Activated naive CD8-positive, alpha-beta T cell treated with anti-CD3 and anti-CD28 coated beads, Interleukin-2, amount 10 ng/mL, durations not matched to agents 7 days and 5 days (primary cell): ENCODE results near the gene CYTH3. TPM values are rescaled to one million over a fixed set of nuclear protein-coding genes. Genes with fewer than 3 reads are reported as not detected.

ENCODE experiments used
- ATAC-seq: fragments of 150-1000 bp; cut with Tn5 transposase; one replicate; pipeline ENCODE4 v1.10.0; 2021; ENCODE audit warnings: low read depth, moderate library complexity
- POLR2A ChIA-PET: fragments of 350-600 bp; sonication (Branson Sonifier 250); formaldehyde crosslinking; loops from one replicate; lab custom pipeline; 2021; ENCODE audit warnings: antibody characterized with exemption; lab: Charles Lee
- DNase-seq: peaks from one replicate; pipeline ENCODE4 v3.0.0; 2021
- H3K27ac Mint-ChIP-seq: one replicate; pipeline ENCODE4 v1.8.0; 2022; ENCODE audit warnings: mild to moderate bottlenecking, mixed read lengths
- H3K27me3 Mint-ChIP-seq: one replicate; pipeline ENCODE4 v1.8.0; 2022; ENCODE audit warnings: mild to moderate bottlenecking, moderate library complexity, mixed read lengths
- H3K36me3 Mint-ChIP-seq: one replicate; pipeline ENCODE4 v1.8.0; 2021; ENCODE audit warnings: mild to moderate bottlenecking, mixed read lengths
- H3K4me1 Mint-ChIP-seq: one replicate; pipeline ENCODE4 v1.8.0; 2021; ENCODE audit warnings: mixed read lengths
- H3K4me3 Mint-ChIP-seq: one replicate; pipeline ENCODE4 v1.8.0; 2022; ENCODE audit warnings: mild to moderate bottlenecking, moderate library complexity, mixed read lengths
- H3K9me3 Mint-ChIP-seq: one replicate; pipeline ENCODE4 v1.8.0; 2021; ENCODE audit warnings: mixed read lengths
- total RNA-seq, 2 experiments: library from RNA; stranded (reverse); gene quantifications; one replicate each; pipeline ENCODE4 v1.2.3, GENCODE V29; 2021

Gene CYTH3
- total RNA-seq, 2 experiments from 2014 or later: 9.8 to 12.5 TPM

GRCh38 chr7:6274743-6275142 is 2.3 kb upstream of the CYTH3 start:
- Mint-ChIP-seq H3K4me1 (peaks cover 14% of the 10 kb centered on the region), H3K36me3 (no peaks in the 10 kb centered on the region), H3K27ac (no peak overlapping the region), H3K4me3 (no peak overlapping the region), H3K27me3 (peaks cover 39% of the 10 kb centered on the region), H3K9me3 (no peaks in the 10 kb centered on the region)
- DNase-seq: no peak
- POLR2A ChIA-PET: no interaction called here
- no peak for ATAC-seq

DNA sequence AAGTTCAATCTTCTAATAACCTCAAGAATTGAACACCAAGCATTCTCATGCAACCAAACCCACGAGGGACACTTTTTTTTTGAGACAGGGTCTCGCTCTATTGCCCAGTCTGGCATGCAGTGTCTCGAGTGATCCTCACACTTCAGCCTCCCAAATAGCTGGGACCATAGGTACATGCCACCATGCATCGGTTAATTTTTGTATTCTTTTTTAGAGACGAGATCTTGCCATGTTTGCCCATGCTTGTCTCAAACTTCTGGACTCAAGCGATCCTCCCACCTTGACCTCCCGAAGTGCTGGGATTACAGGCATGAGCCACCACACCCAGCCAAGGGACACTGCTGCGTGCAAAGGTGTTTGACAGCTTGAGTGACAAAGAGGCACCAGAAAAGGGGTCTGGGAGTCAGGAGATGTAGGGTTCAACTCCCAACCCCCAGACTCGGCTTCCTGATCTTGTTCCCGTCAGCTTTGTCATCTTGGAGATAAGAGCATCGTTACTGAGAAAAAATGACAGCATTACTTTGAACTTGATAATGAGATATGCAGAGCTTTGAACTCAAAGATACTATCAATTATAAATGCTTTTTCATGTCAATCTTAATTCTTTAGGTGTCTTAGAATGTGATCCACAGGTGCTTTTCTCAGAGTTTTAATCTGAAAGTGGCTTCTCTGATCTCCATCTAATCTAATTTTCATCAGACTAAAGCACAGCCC is 1.6 kb upstream of the CYTH3 start:
- H3K36me3 Mint-ChIP-seq: no peaks in the 10 kb centered on the region
- ATAC-seq (no peak), DNase-seq (no peak)
- H3K4me3 Mint-ChIP-seq: no peak overlapping the region
- no peak overlapping the region for H3K27ac Mint-ChIP-seq
- H3K27me3 Mint-ChIP-seq: peaks cover 45% of the 10 kb centered on the region
- POLR2A ChIA-PET: no interaction called here
- peaks cover 14% of the 10 kb centered on the region for H3K4me1 Mint-ChIP-seq
- no peaks in the 10 kb centered on the region for H3K9me3 Mint-ChIP-seq

DNA sequence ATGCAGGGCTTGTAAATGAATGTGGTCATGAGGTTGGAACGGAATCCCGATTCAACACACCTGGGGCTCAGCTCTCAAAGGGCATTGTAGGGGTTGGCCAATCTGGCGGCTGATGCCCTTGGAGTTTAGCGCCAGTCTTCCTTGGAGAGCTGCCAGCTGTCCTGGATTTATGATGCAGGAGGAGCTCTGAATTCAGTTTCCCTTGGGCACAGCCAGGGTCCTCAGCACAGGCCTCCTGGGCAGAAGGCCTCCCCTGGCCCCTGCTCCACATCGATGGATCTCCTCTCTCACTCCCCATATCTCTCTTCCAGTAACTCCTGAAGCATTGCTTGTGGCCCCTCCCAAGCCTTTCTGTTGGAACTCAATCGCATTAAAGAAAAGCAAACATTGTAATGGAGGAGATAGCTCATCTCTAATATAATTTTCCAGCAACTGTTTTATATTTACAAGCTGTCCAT is 985 bp upstream of the CYTH3 start:
- H3K9me3 Mint-ChIP-seq: no peaks in the 10 kb centered on the region
- no peak overlapping the region for H3K27ac Mint-ChIP-seq
- peaks cover 52% of the 10 kb centered on the region for H3K27me3 Mint-ChIP-seq
- peak overlapping the region; percentile 48 for H3K4me3 Mint-ChIP-seq
- DNase-seq (no peak), ATAC-seq (no peak)
- H3K36me3 Mint-ChIP-seq: no peaks in the 10 kb centered on the region
- POLR2A ChIA-PET: interaction anchor here (0.6 kb wide), 1 partner anchor 1441 kb away, joined by 3 read pairs; no protein-coding TSS in a partner anchor
- H3K4me1 Mint-ChIP-seq: peaks cover 14% of the 10 kb centered on the region

DNA sequence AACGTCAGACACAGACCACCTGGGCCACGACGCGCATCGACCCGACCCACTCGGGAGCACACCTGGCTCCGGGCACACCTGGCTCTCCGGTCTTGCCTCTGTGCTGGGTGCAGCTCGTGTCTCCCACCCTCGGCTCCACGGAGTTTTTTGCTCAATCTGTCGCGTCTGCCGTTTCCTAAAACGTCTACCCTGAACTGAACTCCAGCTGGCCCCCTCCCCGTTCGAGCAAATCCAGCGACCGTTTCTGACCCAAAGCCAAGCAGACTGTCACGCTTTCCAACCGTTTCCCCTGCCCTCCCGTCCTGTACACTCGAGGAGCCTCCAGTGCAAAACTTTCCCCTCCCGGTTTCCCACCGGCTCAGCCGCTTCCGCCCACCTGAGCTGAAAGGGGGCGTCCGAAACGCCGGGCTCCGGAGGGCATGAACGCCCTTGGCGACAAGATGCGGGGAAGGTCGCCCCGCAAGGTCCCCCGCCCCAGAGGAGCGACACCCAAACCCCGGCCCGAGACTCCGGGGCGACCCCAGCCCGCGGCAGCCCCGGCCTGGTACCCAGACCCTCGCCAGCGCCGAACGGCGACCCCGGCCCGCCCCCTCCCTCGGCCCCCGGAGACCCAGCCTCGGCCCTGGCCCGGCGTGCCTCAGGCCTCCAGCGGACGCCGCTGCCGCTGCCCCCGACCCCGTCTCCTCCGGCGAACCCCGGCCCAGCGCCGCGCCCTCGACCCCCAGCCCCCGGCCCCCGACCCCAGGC is 557 bp downstream of the CYTH3 start:
- Mint-ChIP-seq H3K36me3 (no peaks in the 10 kb centered on the region), H3K27me3 (peaks cover 55% of the 10 kb centered on the region), H3K27ac (no peak overlapping the region), H3K4me3 (peak overlapping the region; percentile 87), H3K4me1 (peaks cover 14% of the 10 kb centered on the region), H3K9me3 (no peaks in the 10 kb centered on the region)
- ATAC-seq (peak; percentile 19), DNase-seq (peak; percentile 49)
- POLR2A ChIA-PET: no interaction called here

GRCh38 chr7:6271060-6271658 is 1.3 kb downstream of the CYTH3 start:
- POLR2A ChIA-PET: interaction anchor here (0.7 kb wide), 1 partner anchor 262 kb away, joined by 4 read pairs; the partner anchor contains the start of genes AIMP2 and PMS2
- peaks cover 14% of the 10 kb centered on the region for H3K4me1 Mint-ChIP-seq
- no peaks in the 10 kb centered on the region for H3K36me3 Mint-ChIP-seq
- no peaks in the 10 kb centered on the region for H3K9me3 Mint-ChIP-seq
- peak; percentile 36 for DNase-seq
- H3K27me3 Mint-ChIP-seq: peaks cover 55% of the 10 kb centered on the region
- ATAC-seq: peak; percentile 30
- H3K27ac Mint-ChIP-seq: no peak overlapping the region
- H3K4me3 Mint-ChIP-seq: peak overlapping the region; percentile 87

DNA sequence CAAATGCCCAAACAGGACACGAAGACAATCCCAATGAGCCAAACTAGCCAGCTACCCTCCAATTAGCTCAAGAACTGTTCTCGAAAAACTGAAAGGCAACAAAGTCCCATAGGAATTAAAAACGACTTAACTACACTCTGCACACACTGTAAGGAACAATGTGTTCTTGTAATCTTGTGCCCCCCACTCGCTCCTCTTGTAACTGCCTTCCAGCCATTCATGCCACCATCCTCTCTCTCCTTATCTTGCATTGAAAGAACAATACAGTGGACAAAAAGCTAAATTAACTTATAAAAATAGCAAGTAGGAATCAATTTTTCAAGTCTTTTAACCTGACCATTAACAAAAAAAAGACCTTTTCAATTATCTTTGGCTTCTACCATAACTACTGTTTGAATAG is 2.9 kb downstream of the CYTH3 start:
- peaks cover 17% of the 10 kb centered on the region for H3K4me1 Mint-ChIP-seq
- POLR2A ChIA-PET: no interaction called here
- ATAC-seq (no peak), DNase-seq (no peak)
- peaks cover 55% of the 10 kb centered on the region for H3K27me3 Mint-ChIP-seq
- no peak overlapping the region for H3K4me3 Mint-ChIP-seq
- H3K27ac Mint-ChIP-seq: no peak overlapping the region
- H3K9me3 Mint-ChIP-seq: no peaks in the 10 kb centered on the region
- H3K36me3 Mint-ChIP-seq: no peaks in the 10 kb centered on the region

DNA sequence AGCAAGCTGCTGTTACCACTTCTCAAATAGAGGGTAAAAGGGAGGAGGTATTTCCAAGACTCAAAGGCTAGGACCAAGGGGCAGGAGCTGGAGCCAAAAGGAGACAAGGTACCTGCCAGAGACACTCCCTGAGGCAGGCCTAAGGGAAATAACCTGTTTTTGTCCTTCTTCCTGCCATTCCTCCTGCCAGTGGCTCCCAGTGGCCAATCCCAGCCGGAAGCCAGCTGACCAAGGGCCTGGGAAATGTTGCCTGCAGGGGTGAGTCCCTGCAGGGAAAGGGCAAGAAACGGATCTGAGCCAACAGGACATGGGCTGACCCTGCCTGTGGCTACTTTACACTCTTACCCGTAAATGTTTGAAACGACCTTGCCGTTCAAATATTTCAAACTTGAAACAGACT is 3.5 kb downstream of the CYTH3 start:
- ATAC-seq: no peak
- POLR2A ChIA-PET: no interaction called here
- H3K27ac Mint-ChIP-seq: no peak overlapping the region
- peaks cover 49% of the 10 kb centered on the region for H3K27me3 Mint-ChIP-seq
- no peak for DNase-seq
- H3K9me3 Mint-ChIP-seq: no peaks in the 10 kb centered on the region
- H3K4me1 Mint-ChIP-seq: peaks cover 17% of the 10 kb centered on the region
- H3K36me3 Mint-ChIP-seq: no peaks in the 10 kb centered on the region
- no peak overlapping the region for H3K4me3 Mint-ChIP-seq

GRCh38 chr7:6268023-6268900 is 4.2 kb downstream of the CYTH3 start:
- POLR2A ChIA-PET: no interaction called here
- no peak overlapping the region for H3K27ac Mint-ChIP-seq
- H3K36me3 Mint-ChIP-seq: no peaks in the 10 kb centered on the region
- DNase-seq: no peak
- ATAC-seq: no peak
- H3K4me3 Mint-ChIP-seq: no peak overlapping the region
- H3K4me1 Mint-ChIP-seq: peaks cover 17% of the 10 kb centered on the region
- H3K27me3 Mint-ChIP-seq: peaks cover 45% of the 10 kb centered on the region
- H3K9me3 Mint-ChIP-seq: no peaks in the 10 kb centered on the region

DNA sequence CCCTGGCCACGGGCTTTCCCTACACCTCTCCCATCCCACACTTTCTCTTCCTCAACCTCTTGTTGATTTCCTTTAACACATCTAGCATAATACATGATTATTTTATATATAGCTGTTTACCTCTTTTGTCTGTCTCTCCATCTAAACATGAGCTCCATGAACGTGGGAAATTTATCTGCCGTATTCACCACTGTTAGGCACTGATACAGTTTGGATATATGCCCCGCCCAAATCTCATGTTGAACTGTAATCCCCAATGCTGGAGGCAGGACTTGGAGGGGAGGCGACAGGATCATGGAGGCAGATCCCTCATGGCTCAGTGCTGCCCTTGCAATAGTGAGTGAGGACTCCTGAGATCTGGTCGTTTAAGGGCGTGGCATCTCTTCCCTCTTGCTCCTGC is 5.7 kb downstream of the CYTH3 start:
- DNase-seq (no peak), ATAC-seq (no peak)
- no peak overlapping the region for H3K4me3 Mint-ChIP-seq
- H3K9me3 Mint-ChIP-seq: no peaks in the 10 kb centered on the region
- no peaks in the 10 kb centered on the region for H3K36me3 Mint-ChIP-seq
- POLR2A ChIA-PET: no interaction called here
- peaks cover 16% of the 10 kb centered on the region for H3K4me1 Mint-ChIP-seq
- no peak overlapping the region for H3K27ac Mint-ChIP-seq
- peaks cover 42% of the 10 kb centered on the region for H3K27me3 Mint-ChIP-seq

- no peak overlapping the region for H3K4me3 Mint-ChIP-seq
- ATAC-seq (no peak), DNase-seq (no peak)
- H3K27me3 Mint-ChIP-seq: peaks cover 3% of the 10 kb centered on the region
- H3K27ac Mint-ChIP-seq: no peak overlapping the region
- H3K36me3 Mint-ChIP-seq: no peaks in the 10 kb centered on the region
- peaks cover 21% of the 10 kb centered on the region for H3K4me1 Mint-ChIP-seq
- POLR2A ChIA-PET: no interaction called here
- H3K9me3 Mint-ChIP-seq: no peaks in the 10 kb centered on the region
Measured at GRCh38 chr7:6262221-6262620, 10.2 kb downstream of the CYTH3 start.

GRCh38 chr7:6261699-6262098 is 10.7 kb downstream of the CYTH3 start:
- POLR2A ChIA-PET: interaction anchor here (0.6 kb wide), 1 partner anchor 108 kb away, joined by 3 read pairs; no protein-coding TSS in a partner anchor
- H3K27ac Mint-ChIP-seq: no peak overlapping the region
- H3K4me3 Mint-ChIP-seq: no peak overlapping the region
- H3K9me3 Mint-ChIP-seq: no peaks in the 10 kb centered on the region
- H3K27me3 Mint-ChIP-seq: peaks cover 3% of the 10 kb centered on the region
- ATAC-seq (no peak), DNase-seq (no peak)
- H3K4me1 Mint-ChIP-seq: peaks cover 26% of the 10 kb centered on the region
- H3K36me3 Mint-ChIP-seq: no peaks in the 10 kb centered on the region

- Mint-ChIP-seq H3K9me3 (no peaks in the 10 kb centered on the region), H3K4me1 (peaks cover 31% of the 10 kb centered on the region), H3K36me3 (no peaks in the 10 kb centered on the region), H3K27ac (no peak overlapping the region), H3K27me3 (peaks cover 5% of the 10 kb centered on the region), H3K4me3 (no peak overlapping the region)
- DNase-seq (no peak), ATAC-seq (no peak)
- POLR2A ChIA-PET: no interaction called here
Measured at GRCh38 chr7:6260291-6261187, 11.9 kb downstream of the CYTH3 start.
